HepG2 (cell line): ENCODE measurements around the gene CTNNA2. TPM values are rescaled to one million over a fixed set of nuclear protein-coding genes. Genes with fewer than 3 reads are reported as not detected.

ENCODE experiments used
- ATAC-seq: fragments of 200-7000 bp; cut with Tn5 transposase; 3 replicates; pipeline ENCODE4 v1.9.1; 2020; ENCODE audit warnings: mild to moderate bottlenecking, moderate library complexity
- BruUV-seq: library from RNA; stranded (reverse); fragments of 400-500 nt; replicated peaks from 2 replicates; lab custom pipeline; 2021; lab: Mats Ljungman, UMichigan
- CTCF ChIA-PET: fragments of 300-600 bp; formaldehyde crosslinking; extraction: SDS; loops from one replicate; lab custom pipeline; 2021; ENCODE audit warnings: low total read pairs, inconsistent platforms, low intra/inter-chr PET ratio; lab: Yijun Ruan, JAX
- POLR2A ChIA-PET: fragments of 350-600 bp; sonication (Branson Sonifier 250); formaldehyde crosslinking; loops from one replicate; lab custom pipeline; 2020; ENCODE audit warnings: antibody characterized with exemption, inconsistent platforms; lab: Yijun Ruan, JAX
- DNase-seq: peaks from one replicate; pipeline ENCODE4 v3.0.0-alpha.2; 2015; ENCODE audit warnings: low spot score
- FAIRE-seq: peaks from 3 replicates; lab custom pipeline; 2011; peaks lifted over from hg19 to GRCh38; lab: Jason Lieb, UNC
- H2AFZ ChIP-seq: one replicate; pipeline ENCODE4 v1.6.1; 2011; ENCODE audit warnings: low read length, inconsistent platforms
- H3K27ac ChIP-seq: fragments of 300-600 bp; 3 replicates; pipeline ENCODE4 v1.8.0; 2011; ENCODE audit warnings: mixed run types, mild to moderate bottlenecking, mixed read lengths, low read length, inconsistent platforms; ENCODE audit not compliant: insufficient read depth; ENCODE audit errors: extremely low read length
- H3K27me3 ChIP-seq, 2 experiments: fragments of 200-600 bp in 1 of 2; 2 replicates in 1 of 2; 3 replicates in 1 of 2; pipeline versions ENCODE4 v1.6.0 to v1.8.0; 2011; ENCODE audit warnings: low read length in 2 of 2, mild to moderate bottlenecking in 2 of 2, moderate library complexity in 2 of 2, inconsistent platforms in 1 of 2; ENCODE audit not compliant: insufficient read depth in 2 of 2, control insufficient read depth in 1 of 2
- H3K36me3 ChIP-seq, 2 experiments: fragments of 200-600 bp in 1 of 2; replicated peaks in 1 of 2; 2 replicates in 1 of 2; 3 replicates in 1 of 2; pipeline versions ENCODE4 v1.5.1 to v1.8.0; 2011; ENCODE audit warnings: low read length in 2 of 2, inconsistent platforms in 1 of 2; ENCODE audit not compliant: insufficient read depth in 2 of 2, control insufficient read depth in 1 of 2
- H3K4me1 ChIP-seq: 2 replicates; pipeline ENCODE4 v1.5.1; 2012; ENCODE audit warnings: low read length, inconsistent platforms; ENCODE audit not compliant: insufficient read depth
- H3K4me2 ChIP-seq: 2 replicates; pipeline ENCODE4 v1.6.0; 2011; ENCODE audit warnings: low read depth, low read length, inconsistent platforms
- H3K4me3 ChIP-seq, 3 experiments: fragments of 200-600 bp in 1 of 3; sonication (generic), shearing (Covaris generic) in 1 of 3; replicated peaks in 1 of 3; 2 replicates each; pipeline ENCODE4 v1.5.1; 2011 to 2016; ENCODE audit warnings: low read length in 3 of 3, inconsistent platforms in 2 of 3, low read depth in 2 of 3, mild to moderate bottlenecking in 2 of 3, control low read depth in 1 of 3, mixed read lengths in 1 of 3; ENCODE audit not compliant: insufficient read depth in 1 of 3
- H3K79me2 ChIP-seq: one replicate; pipeline ENCODE4 v1.6.1; 2011; ENCODE audit warnings: low read length, inconsistent platforms; ENCODE audit not compliant: insufficient read depth
- H3K9ac ChIP-seq: 2 replicates; pipeline ENCODE4 v1.6.0; 2011; ENCODE audit warnings: mild to moderate bottlenecking, low read depth, low read length, inconsistent platforms; ENCODE audit not compliant: insufficient read depth
- H3K9me3 ChIP-seq: 2 replicates; pipeline ENCODE4 v1.5.1; 2012; ENCODE audit warnings: mild to moderate bottlenecking, low read length
- H4K20me1 ChIP-seq: 2 replicates; pipeline ENCODE4 v1.6.0; 2011; ENCODE audit warnings: inconsistent platforms, mild to moderate bottlenecking, low read length, moderate library complexity; ENCODE audit not compliant: insufficient read depth
- ELK4 ChIP-seq: sonication (generic); formaldehyde crosslinking; IDR thresholded peaks from 2 replicates; pipeline ENCODE4 v1.9.0; 2021; ENCODE audit warnings: missing genetic modification reagents, borderline replicate concordance
- EP300 ChIP-seq, 3 experiments: sonication (generic) in 1 of 3; formaldehyde crosslinking in 1 of 3; IDR thresholded peaks; 2 replicates each; pipeline versions ENCODE4 v1.5.1 to v1.6.1; 2011 to 2020; ENCODE audit warnings: low read depth in 2 of 3, low read length in 2 of 3, borderline replicate concordance in 1 of 3, improper control_type of control experiment in 1 of 3, mild to moderate bottlenecking in 1 of 3, missing genetic modification reagents in 1 of 3, moderate library complexity in 1 of 3
- GPN1 ChIP-seq: sonication (generic); formaldehyde crosslinking; IDR thresholded peaks from 2 replicates; pipeline ENCODE4 v1.5.1; 2020; ENCODE audit warnings: missing genetic modification reagents, borderline replicate concordance
- NCOA1 ChIP-seq: sonication (generic); formaldehyde crosslinking; IDR thresholded peaks from 2 replicates; pipeline ENCODE4 v1.9.0; 2021; ENCODE audit warnings: missing genetic modification reagents
- PAX8 ChIP-seq: sonication (generic); formaldehyde crosslinking; IDR thresholded peaks from 2 replicates; pipeline ENCODE4 v1.8.0; 2022; ENCODE audit warnings: mild to moderate bottlenecking, missing genetic modification reagents, borderline replicate concordance
- POGZ ChIP-seq: sonication (generic); formaldehyde crosslinking; IDR thresholded peaks from 2 replicates; pipeline ENCODE4 v1.4.0; 2020; ENCODE audit warnings: mild to moderate bottlenecking, missing genetic modification reagents
- TBP ChIP-seq: sonication (generic); formaldehyde crosslinking; IDR thresholded peaks from 2 replicates; pipeline ENCODE4 v1.5.0; 2020; ENCODE audit warnings: missing genetic modification reagents
- TRAFD1 ChIP-seq: sonication (generic); formaldehyde crosslinking; IDR thresholded peaks from 2 replicates; pipeline ENCODE4 v1.5.1; 2020; ENCODE audit warnings: missing genetic modification reagents, mild to moderate bottlenecking, borderline replicate concordance
- ZNF451 ChIP-seq: sonication (generic); formaldehyde crosslinking; IDR thresholded peaks from 2 replicates; pipeline ENCODE4 v1.5.0; 2020; ENCODE audit warnings: mild to moderate bottlenecking, missing genetic modification reagents
- ZNF660 ChIP-seq: sonication (generic); formaldehyde crosslinking; IDR thresholded peaks from 2 replicates; pipeline ENCODE4 v1.5.1; 2020; ENCODE audit warnings: mild to moderate bottlenecking, low read depth, missing genetic modification reagents, borderline replicate concordance
- WGBS: methylation state at CpG from one replicate; pipeline ENCODE4 v1.1.6; 2017; ENCODE audit warnings: low lambda C conversion rate; 5-methylcytosine and 5-hydroxymethylcytosine counted together
- in situ Hi-C: cut with HindIII; loops from 2 replicates; pipeline ENCODE4 v1.10.0; 2017; ENCODE audit warnings: low pct_unique_long_range_greater_than_20kb; ENCODE audit not compliant: extremely low pct_ligation_motif_present
- intact Hi-C: fragments of 100-400 bp; cut with micrococcal nuclease; formaldehyde crosslinking; loops from one replicate; pipeline ENCODE4 v1.10.0; 2022; ENCODE audit not compliant: unreplicated experiment
- polyA plus RNA-seq, 8 experiments: library from polyadenylated mRNA; depleted of rRNA in 3 of 8; stranded (reverse) in 7 of 8; unstranded in 1 of 8; fragments of >200 nt; fragmentation: Illumina TruSeq in 4 of 8; extraction: Trizol in 4 of 8; gene quantifications; 2 replicates each; pipeline versions ENCODE4 v1.2.1 to v1.2.3, GENCODE V29; 2011 to 2016; ENCODE audit warnings: low read depth in 4 of 8, missing spikeins in 1 of 8, mixed read lengths in 1 of 8; ENCODE audit not compliant: insufficient read depth in 1 of 8
- total RNA-seq, 5 experiments: library from RNA; depleted of rRNA; stranded (reverse); fragments of >200 nt; fragmentation: Illumina TruSeq; extraction: Trizol; gene quantifications; 2 replicates each; pipeline ENCODE4 v1.2.3, GENCODE V29; 2016; ENCODE audit warnings: low read depth in 1 of 5
- TF ChIP-seq, protein P1 (sequence below): sonication (generic); formaldehyde crosslinking; IDR thresholded peaks from 2 replicates; pipeline ENCODE4 v1.5.0; 2020; ENCODE audit warnings: mild to moderate bottlenecking, missing genetic modification reagents
- TF ChIP-seq, protein P2 (sequence below): sonication (generic); formaldehyde crosslinking; IDR thresholded peaks from 2 replicates; pipeline ENCODE4 v1.5.0; 2020; ENCODE audit warnings: mild to moderate bottlenecking, missing genetic modification reagents

CTNNA2 gene
- total and polyA plus RNA-seq, 2 of the 13 experiments (the other 11 are each of a cell fraction or from before 2014, with no cell fraction given), result not detected

GRCh38 chr2:79771493-79771892, 258.6 kb downstream of the CTNNA2 start:
- ATAC-seq (no peak), DNase-seq (no peak), FAIRE-seq (no peak)
- no peak for TF ChIP-seq ZNF451 (CRISPR knock-in tag)
- no peak for TF ChIP-seq ELK4 (CRISPR knock-in tag)
- TF ChIP-seq EP300 (IDR thresholded peaks at IDR 0.05; ENCODE audit: low read depth in 2 of 2, low read length in 2 of 2), result no peak
- TF ChIP-seq EP300 (CRISPR knock-in tag; IDR thresholded peaks at IDR 0.05; ENCODE audit: borderline replicate concordance), result no peak
- no peak for TF ChIP-seq TBP (CRISPR knock-in tag)
- TF ChIP-seq POGZ, result no peak
- TF ChIP-seq, protein P1, sequence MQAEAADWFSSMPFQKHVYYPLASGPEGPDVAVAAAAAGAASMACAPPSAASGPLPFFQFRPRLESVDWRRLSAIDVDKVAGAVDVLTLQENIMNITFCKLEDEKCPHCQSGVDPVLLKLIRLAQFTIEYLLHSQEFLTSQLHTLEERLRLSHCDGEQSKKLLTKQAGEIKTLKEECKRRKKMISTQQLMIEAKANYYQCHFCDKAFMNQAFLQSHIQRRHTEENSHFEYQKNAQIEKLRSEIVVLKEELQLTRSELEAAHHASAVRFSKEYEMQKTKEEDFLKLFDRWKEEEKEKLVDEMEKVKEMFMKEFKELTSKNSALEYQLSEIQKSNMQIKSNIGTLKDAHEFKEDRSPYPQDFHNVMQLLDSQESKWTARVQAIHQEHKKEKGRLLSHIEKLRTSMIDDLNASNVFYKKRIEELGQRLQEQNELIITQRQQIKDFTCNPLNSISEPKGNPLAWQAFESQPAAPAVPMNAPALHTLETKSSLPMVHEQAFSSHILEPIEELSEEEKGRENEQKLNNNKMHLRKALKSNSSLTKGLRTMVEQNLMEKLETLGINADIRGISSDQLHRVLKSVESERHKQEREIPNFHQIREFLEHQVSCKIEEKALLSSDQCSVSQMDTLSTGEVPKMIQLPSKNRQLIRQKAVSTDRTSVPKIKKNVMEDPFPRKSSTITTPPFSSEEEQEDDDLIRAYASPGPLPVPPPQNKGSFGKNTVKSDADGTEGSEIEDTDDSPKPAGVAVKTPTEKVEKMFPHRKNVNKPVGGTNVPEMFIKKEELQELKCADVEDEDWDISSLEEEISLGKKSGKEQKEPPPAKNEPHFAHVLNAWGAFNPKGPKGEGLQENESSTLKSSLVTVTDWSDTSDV, result no peak
- TF ChIP-seq PAX8 (CRISPR knock-in tag), result no peak
- TF ChIP-seq TRAFD1 (CRISPR knock-in tag), result no peak
- TF ChIP-seq, protein P2, sequence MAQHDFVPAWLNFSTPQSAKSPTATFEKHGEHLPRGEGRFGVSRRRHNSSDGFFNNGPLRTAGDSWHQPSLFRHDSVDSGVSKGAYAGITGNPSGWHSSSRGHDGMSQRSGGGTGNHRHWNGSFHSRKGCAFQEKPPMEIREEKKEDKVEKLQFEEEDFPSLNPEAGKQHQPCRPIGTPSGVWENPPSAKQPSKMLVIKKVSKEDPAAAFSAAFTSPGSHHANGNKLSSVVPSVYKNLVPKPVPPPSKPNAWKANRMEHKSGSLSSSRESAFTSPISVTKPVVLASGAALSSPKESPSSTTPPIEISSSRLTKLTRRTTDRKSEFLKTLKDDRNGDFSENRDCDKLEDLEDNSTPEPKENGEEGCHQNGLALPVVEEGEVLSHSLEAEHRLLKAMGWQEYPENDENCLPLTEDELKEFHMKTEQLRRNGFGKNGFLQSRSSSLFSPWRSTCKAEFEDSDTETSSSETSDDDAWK (CRISPR knock-in tag), result no peak
- TF ChIP-seq GPN1 (CRISPR knock-in tag), result no peak
- TF ChIP-seq ZNF660 (CRISPR knock-in tag), result no peak
- TF ChIP-seq NCOA1 (CRISPR knock-in tag), result no peak
- no peaks in the 10 kb centered on the region for H3K4me1 ChIP-seq
- H2AFZ ChIP-seq, result no peak overlapping the region
- no peaks in the 10 kb centered on the region for H3K36me3 ChIP-seq
- H3K4me3 ChIP-seq, result no peak overlapping the region
- no peaks in the 10 kb centered on the region for H3K27me3 ChIP-seq
- in situ Hi-C loops (no loop called here), intact Hi-C loops (no loop called here)
- ChIA-PET CTCF (no interaction called here), POLR2A (no interaction called here)
- no peaks in the 10 kb centered on the region for H3K9me3 ChIP-seq
- H4K20me1 ChIP-seq, result no peaks in the 10 kb centered on the region
- no peak overlapping the region for H3K4me2 ChIP-seq
- 5% methylated on average over 3 of the region's 3 CpGs for WGBS
- no peak overlapping the region for H3K9ac ChIP-seq
- BruUV-seq, result no TSS peak
- no peak overlapping the region for H3K27ac ChIP-seq
- no peaks in the 10 kb centered on the region for H3K79me2 ChIP-seq
